Kasumi-1 (cell line): Measurements from ENCODE around the gene SEC23IP.

Experiments
- DNase-seq, 2 experiments: peaks; one replicate each; lab custom pipeline; 2025; lab: John Stamatoyannopoulos, UW

Gene SEC23IP

GRCh38 chr10:119940487-119940886, 48.0 kb downstream of the SEC23IP start:
- DNase-seq = no peak

- DNase-seq = no peak
Observed at GRCh38 chr10:119942973-119943372, 50.4 kb downstream of the SEC23IP start.

GRCh38 chr10:119945805-119946204, 53.3 kb downstream of the SEC23IP start:
- no peak for DNase-seq

- DNase-seq = no peak
Observed at GRCh38 chr10:119947300-119947699, 54.8 kb downstream of the SEC23IP start.

GRCh38 chr10:119957451-119957850, 64.9 kb downstream of the SEC23IP start:
- no peak for DNase-seq

DNA sequence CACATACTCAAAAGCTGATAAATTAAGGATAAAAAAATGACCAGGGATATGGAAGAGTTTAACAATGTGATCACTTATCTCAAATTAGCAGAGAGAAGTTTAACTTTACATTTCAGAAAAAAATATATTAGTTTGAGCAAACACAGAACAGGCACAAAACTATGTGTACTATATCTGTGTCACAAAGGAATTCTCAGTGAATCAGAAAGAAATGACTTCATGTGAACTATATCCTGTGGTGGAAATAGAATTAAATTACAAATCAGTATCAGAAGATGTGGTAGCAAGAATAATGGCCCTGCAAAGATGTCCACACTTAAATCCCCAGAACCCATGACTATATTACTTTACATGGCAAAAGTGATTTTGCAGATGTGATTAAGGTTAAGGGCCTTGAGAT, 70.3 kb downstream of the SEC23IP start:
- no peak for DNase-seq

GRCh38 chr10:119967066-119967465, 74.5 kb downstream of the SEC23IP start:
- DNase-seq = no peak

- no peak for DNase-seq
Observed at GRCh38 chr10:119969609-119970008, 77.1 kb downstream of the SEC23IP start.

DNA sequence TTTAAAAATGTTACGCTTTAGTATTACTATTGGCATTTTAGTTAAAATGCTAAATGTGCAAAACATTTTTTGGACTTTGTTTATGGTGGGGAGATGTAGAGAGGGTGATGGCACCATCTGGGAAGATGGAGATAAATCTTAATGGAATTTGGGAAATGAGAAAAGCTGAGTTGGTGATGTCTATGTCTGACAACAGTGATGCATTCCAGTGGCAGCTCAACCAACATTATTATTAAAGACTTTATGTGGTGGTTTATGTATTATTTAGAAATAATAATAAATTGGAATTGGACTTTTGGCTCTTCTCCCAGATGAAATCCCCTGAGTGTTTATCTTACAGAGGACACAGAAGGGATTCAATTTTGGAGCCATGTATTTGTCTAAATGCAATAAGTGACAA, 77.6 kb downstream of the SEC23IP start:
- DNase-seq = no peak

DNA sequence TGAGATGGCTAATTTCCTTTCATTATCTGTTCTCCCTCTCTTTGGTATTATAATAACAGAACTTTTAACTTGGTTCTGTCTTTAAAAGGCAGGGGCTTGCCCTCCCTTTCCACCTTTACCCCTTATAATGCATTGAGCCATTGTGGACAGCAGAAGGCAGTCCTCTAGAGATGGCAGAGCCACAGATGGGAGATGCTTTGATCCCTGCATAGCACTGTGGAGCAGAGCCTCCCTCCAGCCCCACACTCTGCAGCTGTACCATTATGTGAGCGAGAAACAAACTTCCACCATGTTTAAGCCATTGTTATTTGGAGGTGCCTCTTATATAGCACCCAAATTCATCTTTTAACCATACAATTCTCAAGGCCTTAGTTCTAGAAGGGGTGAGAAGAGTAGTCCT, 78.4 kb downstream of the SEC23IP start:
- DNase-seq = no peak

DNA sequence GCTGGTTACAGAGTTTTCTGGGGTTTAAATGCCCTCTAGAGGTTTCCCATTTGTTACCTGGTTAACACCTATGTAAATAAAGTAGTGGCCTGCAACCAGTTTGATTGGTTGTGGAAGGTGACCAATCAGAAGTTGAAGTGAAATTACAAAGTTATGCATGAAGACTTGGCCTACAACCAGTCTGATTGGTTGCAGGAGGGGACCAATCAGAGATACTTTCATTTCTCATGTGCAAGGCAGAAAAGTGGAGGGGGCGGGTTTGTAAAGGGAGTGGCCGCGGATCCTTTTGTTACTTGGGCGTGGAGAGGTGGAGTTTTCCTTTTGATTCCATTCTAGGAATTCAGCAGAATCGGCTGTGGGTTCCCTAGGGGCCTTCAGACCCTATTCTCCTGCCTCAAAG, 80.8 kb downstream of the SEC23IP start:
- DNase-seq = no peak

- no peak for DNase-seq
Observed at GRCh38 chr10:119976421-119976820, 83.9 kb downstream of the SEC23IP start.

- DNase-seq = no peak
Observed at GRCh38 chr10:119980956-119981750, 88.6 kb downstream of the SEC23IP start.

DNA sequence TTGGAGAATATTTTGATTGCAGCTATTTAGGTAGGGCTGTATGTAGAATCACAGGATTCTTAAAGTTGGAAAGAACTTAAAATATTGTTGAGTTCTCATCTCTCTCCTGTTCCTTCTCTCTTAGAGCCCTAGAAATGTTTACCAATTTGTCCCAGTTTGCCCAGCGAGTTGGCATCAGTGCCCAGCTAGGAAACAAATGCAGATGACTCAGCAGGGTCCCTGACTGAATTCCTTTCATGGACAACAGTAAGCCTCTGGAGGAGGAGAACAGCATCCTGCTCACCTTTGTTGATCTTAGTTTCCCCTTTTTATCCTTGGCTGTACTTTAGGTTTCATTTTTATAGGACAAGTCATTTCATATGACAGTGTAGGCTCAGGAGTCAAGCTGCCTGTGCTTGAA, 89.3 kb downstream of the SEC23IP start:
- no peak for DNase-seq

GRCh38 chr10:119988333-119988732, 95.8 kb downstream of the SEC23IP start:
- no peak for DNase-seq

- no peak for DNase-seq
Observed at GRCh38 chr10:119989966-119990365, 97.4 kb downstream of the SEC23IP start.

DNA sequence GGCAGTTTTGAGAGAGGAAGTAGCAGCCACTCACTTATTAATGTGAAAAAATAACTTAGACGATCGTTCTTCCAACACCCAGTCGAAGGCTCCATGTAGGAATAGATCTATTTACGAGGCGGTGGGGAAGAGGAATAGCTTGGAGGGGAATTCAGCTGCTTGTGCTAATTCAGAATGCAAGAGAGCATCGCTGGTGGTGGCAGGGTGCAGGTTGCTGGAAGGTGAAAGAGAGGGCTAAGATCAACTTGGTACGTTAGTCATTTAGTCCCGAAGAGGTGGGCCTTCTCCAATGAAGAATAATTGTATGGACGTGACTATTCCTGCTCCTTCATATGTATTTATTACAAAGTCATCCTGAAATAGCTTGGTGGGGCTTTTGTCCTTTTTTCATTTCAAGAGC, 98.5 kb downstream of the SEC23IP start:
- no peak for DNase-seq

- DNase-seq = no peak
Observed at GRCh38 chr10:119991816-119992215, 99.3 kb downstream of the SEC23IP start.
